CD4-positive, alpha-beta memory T cell (primary cell): ENCODE results near the gene CRX. TPM values are rescaled to one million over a fixed set of nuclear protein-coding genes. Genes with fewer than 3 reads are reported as not detected.

ENCODE experiments used
- CTCF ChIA-PET: fragments of 350-600 bp; sonication (Branson Sonifier 250); formaldehyde crosslinking; loops from one replicate; lab custom pipeline; 2021; ENCODE audit warnings: inconsistent platforms; ENCODE audit not compliant: partially characterized antibody; lab: Charles Lee
- POLR2A ChIA-PET: fragments of 350-600 bp; sonication (Branson Sonifier 250); formaldehyde crosslinking; loops from one replicate; lab custom pipeline; 2021; ENCODE audit not compliant: partially characterized antibody; lab: Charles Lee
- DNase-seq, 5 donors: peaks; one replicate each; pipeline versions ENCODE4 v3.0.0 to v3.0.0-alpha.2; 2020 to 2022; ENCODE audit warnings: mixed read lengths in 1 of 5
- H3K27ac ChIP-seq: one replicate; pipeline ENCODE4 v1.7.0; 2013; ENCODE audit warnings: low read depth, low read length
- H3K27me3 ChIP-seq: 2 replicates; pipeline ENCODE4 v1.7.0; 2013; ENCODE audit warnings: mild to moderate bottlenecking, low read length, moderate library complexity; ENCODE audit not compliant: insufficient read depth
- H3K36me3 ChIP-seq: 2 replicates; pipeline ENCODE4 v1.7.0; 2013; ENCODE audit warnings: mild to moderate bottlenecking, low read length, moderate library complexity; ENCODE audit not compliant: insufficient read depth
- H3K4me1 ChIP-seq: 2 replicates; pipeline ENCODE4 v1.7.0; 2013; ENCODE audit warnings: mild to moderate bottlenecking, low read length, moderate library complexity; ENCODE audit not compliant: insufficient read depth
- H3K4me3 ChIP-seq, 2 donors: one replicate each; pipeline ENCODE4 v1.7.0; 2013; ENCODE audit warnings: low read length in 2 of 2, mild to moderate bottlenecking in 1 of 2
- H3K9me3 ChIP-seq, 2 donors: one replicate each; pipeline ENCODE4 v1.7.0; 2013; ENCODE audit warnings: low read length in 2 of 2, control low read depth in 1 of 2; ENCODE audit not compliant: control insufficient read depth in 1 of 2
- H3K27ac Mint-ChIP-seq, 7 donors: one replicate each; pipeline ENCODE4 v1.8.0; 2020 to 2021; ENCODE audit warnings: mixed read lengths in 7 of 7, mild to moderate bottlenecking in 6 of 7, inconsistent platforms in 3 of 7, moderate library complexity in 3 of 7
- H3K27me3 Mint-ChIP-seq, 2 donors: one replicate each; pipeline ENCODE4 v1.8.0; 2020 to 2021; ENCODE audit warnings: mixed read lengths in 2 of 2
- H3K36me3 Mint-ChIP-seq, 2 donors: one replicate each; pipeline ENCODE4 v1.8.0; 2020 to 2021; ENCODE audit warnings: mixed read lengths in 2 of 2, inconsistent platforms in 1 of 2, mild to moderate bottlenecking in 1 of 2
- H3K4me1 Mint-ChIP-seq, 4 donors: one replicate each; pipeline ENCODE4 v1.8.0; 2020 to 2021; ENCODE audit warnings: mixed read lengths in 4 of 4, mild to moderate bottlenecking in 1 of 4
- H3K4me3 Mint-ChIP-seq, 8 donors: one replicate each; pipeline ENCODE4 v1.8.0; 2020 to 2021; ENCODE audit warnings: mixed read lengths in 8 of 8, mild to moderate bottlenecking in 7 of 8, moderate library complexity in 6 of 8, inconsistent platforms in 3 of 8
- H3K9me3 Mint-ChIP-seq, 8 donors: one replicate each; pipeline ENCODE4 v1.8.0; 2020 to 2021; ENCODE audit warnings: mixed read lengths in 8 of 8, mild to moderate bottlenecking in 5 of 8, inconsistent platforms in 3 of 8, moderate library complexity in 1 of 8
- intact Hi-C: fragments of 100-400 bp; cut with micrococcal nuclease; formaldehyde crosslinking; loops from one replicate; pipeline ENCODE4 v1.15.1; 2023
- polyA plus RNA-seq, 2 donors: library from polyadenylated mRNA; unstranded; fragments of 300-500 nt; fragmentation: Illumina TruSeq; gene quantifications; one replicate each; pipeline ENCODE4 v1.2.3, GENCODE V29; 2021
- total RNA-seq, 2 experiments: library from RNA; stranded (reverse); gene quantifications; one replicate each; pipeline ENCODE4 v1.2.3, GENCODE V29; 2021

The CRX gene
- total and polyA plus RNA-seq, 4 experiments from 2014 or later, result not detected

- Mint-ChIP-seq H3K27ac (no peak overlapping the region), H3K4me3 (no peak overlapping the region)
These were observed 69.8 kb downstream of the CRX start for GRCh38 chr19:47891622-47891922.

GRCh38 chr19:47891923-47892666 lies 70.4 kb downstream of the CRX start:
- Histone ChIP-seq H3K27me3 (no peaks in the 10 kb centered on the region), H3K9me3 (no peaks in the 10 kb centered on the region), H3K4me3 (no peak overlapping the region), H3K36me3 (no peaks in the 10 kb centered on the region), H3K27ac (no peak overlapping the region), H3K4me1 (no peaks in the 10 kb centered on the region)
- Mint-ChIP-seq H3K9me3 (peaks cover 0 to 8% (median 3%) of the 10 kb centered on the region in 8 donors), H3K36me3 (no peaks in the 10 kb centered on the region), H3K27me3 (peaks cover 2 to 6% of the 10 kb centered on the region in 2 donors), H3K4me1 (peaks cover 0 to 1% (median 0%) of the 10 kb centered on the region in 4 donors), H3K4me3 (no peak overlapping the region), H3K27ac (no peak overlapping the region)
- ChIA-PET CTCF (interaction anchor here (1.3 kb wide), 1 partner anchor 23 kb away, joined by 5 read pairs; no protein-coding TSS in a partner anchor), POLR2A (no interaction called here)
- DNase-seq, result no peak
- intact Hi-C loops, result no loop called here

More at GRCh38 chr19:47891622-47891922, 69.8 kb downstream of the CRX start:
- H3K36me3 Mint-ChIP-seq, result no peaks in the 10 kb centered on the region
- no peak overlapping the region for H3K4me3 ChIP-seq
- CTCF ChIA-PET, result interaction anchor here (1.3 kb wide), 1 partner anchor 22 kb away, joined by 5 read pairs; no protein-coding TSS in a partner anchor
- no peak overlapping the region for H3K27ac ChIP-seq
- H3K27me3 ChIP-seq, result no peaks in the 10 kb centered on the region
- H3K4me1 ChIP-seq, result no peaks in the 10 kb centered on the region
- no peaks in the 10 kb centered on the region for H3K9me3 ChIP-seq
- intact Hi-C loops, result no loop called here
- DNase-seq, result no peak
- peaks cover 0 to 8% (median 3%) of the 10 kb centered on the region in 8 donors for H3K9me3 Mint-ChIP-seq
- no peaks in the 10 kb centered on the region for H3K36me3 ChIP-seq
- POLR2A ChIA-PET, result no interaction called here
- H3K27me3 Mint-ChIP-seq, result peaks cover 2 to 6% of the 10 kb centered on the region in 2 donors
- peaks cover 0 to 1% (median 0%) of the 10 kb centered on the region in 4 donors for H3K4me1 Mint-ChIP-seq

Other genes with a start within 250 kb of the CRX start
- under 1 TPM; 0.53 to 0.79 TPM for gene ZNF541, start 248.8 kb upstream of the CRX start, total RNA-seq
- gene ZNF541, start 248.8 kb upstream of the CRX start, polyA plus RNA-seq, result under 1 TPM in 1 of 2 donors, not detected in 1; 0.09 TPM
- 10 to 100 TPM; 31.7 to 32.9 TPM for gene BICRA, start 212.8 kb upstream of the CRX start, total RNA-seq
- gene BICRA, start 212.8 kb upstream of the CRX start, polyA plus RNA-seq, result 1 to 10 TPM in 1 of 2 donors, not detected in 1; 2.3 TPM
- not detected for gene EHD2, start 108.5 kb upstream of the CRX start, total RNA-seq
- gene EHD2, start 108.5 kb upstream of the CRX start, polyA plus RNA-seq, result not detected
- 100 to 1,000 TPM; 863 to 875 TPM for gene NOP53, start 76.4 kb upstream of the CRX start, total RNA-seq
- gene NOP53, start 76.4 kb upstream of the CRX start, polyA plus RNA-seq, result 100 to 1,000 TPM; 156 to 225 TPM
- gene SELENOW, start 43.2 kb upstream of the CRX start, total RNA-seq, result 100 to 1,000 TPM; 116 to 122 TPM
- gene SELENOW, start 43.2 kb upstream of the CRX start, polyA plus RNA-seq, result 100 to 1,000 TPM; 350 to 352 TPM
- not detected for gene TPRX1, start 17.4 kb upstream of the CRX start, total RNA-seq
- gene TPRX1, start 17.4 kb upstream of the CRX start, polyA plus RNA-seq, result not detected
- not detected for gene TPRX2, start 37.3 kb downstream of the CRX start, total RNA-seq
- not detected for gene TPRX2, start 37.3 kb downstream of the CRX start, polyA plus RNA-seq
- not detected for gene SULT2A1, start 64.4 kb downstream of the CRX start, total RNA-seq
- not detected for gene SULT2A1, start 64.4 kb downstream of the CRX start, polyA plus RNA-seq
- gene BSPH1, start 170.2 kb downstream of the CRX start, total RNA-seq, result not detected
- gene BSPH1, start 170.2 kb downstream of the CRX start, polyA plus RNA-seq, result not detected
- not detected for gene ELSPBP1, start 172.7 kb downstream of the CRX start, total RNA-seq
- gene ELSPBP1, start 172.7 kb downstream of the CRX start, polyA plus RNA-seq, result not detected
- gene CABP5, start 222.1 kb downstream of the CRX start, total RNA-seq, result not detected
- gene CABP5, start 222.1 kb downstream of the CRX start, polyA plus RNA-seq, result not detected